Naive thymus-derived CD8-positive, alpha-beta T cell (primary cell): ENCODE measurements around the gene ABO. TPM values are rescaled to one million over a fixed set of nuclear protein-coding genes. Genes with fewer than 3 reads are reported as not detected.
"Not testable (repeated sequence)": the region's sequence is repeated elsewhere in the genome, so short reads cannot be mapped to it uniquely, and the experiment has no call there.

ENCODE experiments used
- ATAC-seq, 2 donors: fragments of 150-1000 bp; cut with Tn5 transposase in 1 of 2; sonication (Bioruptor Pico), chemical (Tn5 transposase) in 1 of 2; 1 replicate in 1 of 2; 2 replicates in 1 of 2; pipeline ENCODE4 v1.10.0; 2021; ENCODE audit warnings: mild to moderate bottlenecking in 2 of 2, moderate library complexity in 2 of 2
- POLR2A ChIA-PET: fragments of 350-600 bp; sonication (Branson Sonifier 250); formaldehyde crosslinking; loops from one replicate; lab custom pipeline; 2021; ENCODE audit warnings: antibody characterized with exemption; lab: Charles Lee
- DNase-seq, 10 donors: peaks; one replicate each; pipeline versions ENCODE4 v3.0.0 to v3.0.0-alpha.2; 2020 to 2022
- H3K27ac Mint-ChIP-seq, 10 donors: one replicate each; pipeline ENCODE4 v1.8.0; 2020 to 2022; ENCODE audit warnings: mild to moderate bottlenecking in 10 of 10, mixed read lengths in 10 of 10, moderate library complexity in 4 of 10, inconsistent platforms in 1 of 10
- H3K27me3 Mint-ChIP-seq, 5 donors: one replicate each; pipeline ENCODE4 v1.8.0; 2021 to 2022; ENCODE audit warnings: mixed read lengths in 5 of 5
- H3K36me3 Mint-ChIP-seq, 3 donors: one replicate each; pipeline ENCODE4 v1.8.0; 2020 to 2022; ENCODE audit warnings: mixed read lengths in 3 of 3, mild to moderate bottlenecking in 2 of 3, inconsistent platforms in 1 of 3
- H3K4me1 Mint-ChIP-seq, 4 donors: one replicate each; pipeline ENCODE4 v1.8.0; 2021 to 2022; ENCODE audit warnings: mixed read lengths in 4 of 4
- H3K4me3 Mint-ChIP-seq, 10 donors: one replicate each; pipeline ENCODE4 v1.8.0; 2020 to 2022; ENCODE audit warnings: mild to moderate bottlenecking in 10 of 10, mixed read lengths in 10 of 10, moderate library complexity in 6 of 10, inconsistent platforms in 1 of 10
- H3K9me3 Mint-ChIP-seq, 9 donors: one replicate each; pipeline ENCODE4 v1.8.0; 2020 to 2022; ENCODE audit warnings: mixed read lengths in 9 of 9, mild to moderate bottlenecking in 3 of 9, inconsistent platforms in 1 of 9, moderate library complexity in 1 of 9
- polyA plus RNA-seq, 3 donors: library from polyadenylated mRNA; unstranded; fragments of 300-500 nt; fragmentation: Illumina TruSeq; gene quantifications; one replicate each; pipeline ENCODE4 v1.2.3, GENCODE V29; 2021
- total RNA-seq, 8 experiments: library from RNA in 2 of 8; stranded (reverse) in 2 of 8; gene quantifications; one replicate each; pipeline ENCODE4 v1.2.3 and lab custom pipeline; 2021 to 2026

The ABO gene
- total and polyA plus RNA-seq, 5 experiments from 2014 or later = not detected

GRCh38 chr9:133221994-133222393 lies 53.0 kb downstream of the ABO start:
- H3K9me3 Mint-ChIP-seq, POLR2A ChIA-PET, ATAC-seq, H3K27ac Mint-ChIP-seq, DNase-seq, H3K4me3 Mint-ChIP-seq, H3K36me3 Mint-ChIP-seq, H3K4me1 Mint-ChIP-seq: not testable (repeated sequence)
- H3K27me3 Mint-ChIP-seq = peaks cover 26 to 51% (median 46%) of the 10 kb centered on the region in 5 donors

GRCh38 chr9:133221177-133221809 lies 53.7 kb downstream of the ABO start:
- peaks cover 26 to 52% (median 46%) of the 10 kb centered on the region in 5 donors for H3K27me3 Mint-ChIP-seq
- peaks cover 0 to 1% (median 0%) of the 10 kb centered on the region in 4 donors for H3K4me1 Mint-ChIP-seq
- no peaks in the 10 kb centered on the region for H3K36me3 Mint-ChIP-seq
- ATAC-seq (no peak), DNase-seq (no peak)
- peaks cover 0 to 2% (median 0%) of the 10 kb centered on the region in 9 donors for H3K9me3 Mint-ChIP-seq
- H3K4me3 Mint-ChIP-seq = no peak overlapping the region
- no peak overlapping the region for H3K27ac Mint-ChIP-seq
- POLR2A ChIA-PET = no interaction called here

GRCh38 chr9:133218049-133218975 lies 56.7 kb downstream of the ABO start:
- POLR2A ChIA-PET, H3K27ac Mint-ChIP-seq, DNase-seq, H3K36me3 Mint-ChIP-seq, H3K4me3 Mint-ChIP-seq, H3K4me1 Mint-ChIP-seq, ATAC-seq: not testable (repeated sequence)
- Mint-ChIP-seq H3K9me3 (peaks cover 0 to 16% (median 0%) of the 10 kb centered on the region in 9 donors), H3K27me3 (peaks cover 38 to 70% (median 47%) of the 10 kb centered on the region in 5 donors)

- ATAC-seq, H3K4me3 Mint-ChIP-seq, H3K36me3 Mint-ChIP-seq, H3K4me1 Mint-ChIP-seq, POLR2A ChIA-PET, DNase-seq: not testable (repeated sequence)
- peaks cover 0 to 16% (median 0%) of the 10 kb centered on the region in 9 donors for H3K9me3 Mint-ChIP-seq
- H3K27ac Mint-ChIP-seq = peak overlapping the region in 1 of 10 donors; percentile 78
- H3K27me3 Mint-ChIP-seq = peaks cover 34 to 71% (median 46%) of the 10 kb centered on the region in 5 donors
Measured at GRCh38 chr9:133217333-133217988, 57.5 kb downstream of the ABO start.

- H3K4me1 Mint-ChIP-seq, H3K4me3 Mint-ChIP-seq, POLR2A ChIA-PET, H3K36me3 Mint-ChIP-seq, ATAC-seq, DNase-seq: not testable (repeated sequence)
- Mint-ChIP-seq H3K27me3 (peaks cover 27 to 81% (median 46%) of the 10 kb centered on the region in 5 donors), H3K27ac (peak overlapping the region in 1 of 10 donors; percentile 38), H3K9me3 (peaks cover 0 to 16% (median 0%) of the 10 kb centered on the region in 9 donors)
Measured at GRCh38 chr9:133214276-133214675, 60.7 kb downstream of the ABO start.

- Mint-ChIP-seq H3K36me3 (peaks cover 0 to 8% (median 3%) of the 10 kb centered on the region in 3 donors), H3K27ac (no peak overlapping the region), H3K27me3 (peaks cover 15 to 55% (median 36%) of the 10 kb centered on the region in 5 donors), H3K4me3 (no peak overlapping the region), H3K4me1 (no peaks in the 10 kb centered on the region), H3K9me3 (peaks cover 0 to 16% (median 0%) of the 10 kb centered on the region in 9 donors)
- no peak for ATAC-seq
- DNase-seq = no peak
- POLR2A ChIA-PET = no interaction called here
Measured at GRCh38 chr9:133210609-133211008, 64.4 kb downstream of the ABO start.

- Mint-ChIP-seq H3K36me3 (peaks cover 0 to 8% (median 3%) of the 10 kb centered on the region in 3 donors), H3K9me3 (peaks cover 0 to 13% (median 0%) of the 10 kb centered on the region in 9 donors), H3K4me1 (no peaks in the 10 kb centered on the region), H3K27me3 (peaks cover 13 to 50% (median 33%) of the 10 kb centered on the region in 5 donors), H3K4me3 (no peak overlapping the region), H3K27ac (no peak overlapping the region)
- DNase-seq (no peak), ATAC-seq (no peak)
- POLR2A ChIA-PET = no interaction called here
Measured at GRCh38 chr9:133210202-133210532, 64.8 kb downstream of the ABO start.

GRCh38 chr9:133209327-133210201 lies 65.4 kb downstream of the ABO start:
- H3K9me3 Mint-ChIP-seq, DNase-seq, H3K36me3 Mint-ChIP-seq, H3K4me3 Mint-ChIP-seq, H3K4me1 Mint-ChIP-seq, ATAC-seq, POLR2A ChIA-PET: not testable (repeated sequence)
- H3K27ac Mint-ChIP-seq = peak overlapping the region in 1 of 10 donors; percentile 24
- peaks cover 11 to 44% (median 31%) of the 10 kb centered on the region in 5 donors for H3K27me3 Mint-ChIP-seq

- DNase-seq, ATAC-seq, POLR2A ChIA-PET, H3K4me1 Mint-ChIP-seq, H3K36me3 Mint-ChIP-seq, H3K9me3 Mint-ChIP-seq, H3K4me3 Mint-ChIP-seq: not testable (repeated sequence)
- peaks cover 6 to 37% (median 31%) of the 10 kb centered on the region in 5 donors for H3K27me3 Mint-ChIP-seq
- peak within 1 kb of the TSS in 1 of 10 donors; percentile 24 for H3K27ac Mint-ChIP-seq
Measured at GRCh38 chr9:133208880-133209300, 66.1 kb downstream of the ABO start, which contains the start of gene OBP2B. TSS of gene OBP2B (minus strand) at chr9:133209250. CDS start at chr9:133209199, 51 bp downstream.

GRCh38 chr9:133208171-133208879 lies 66.7 kb downstream of the ABO start:
- H3K4me1 Mint-ChIP-seq, POLR2A ChIA-PET, H3K4me3 Mint-ChIP-seq, H3K9me3 Mint-ChIP-seq, H3K36me3 Mint-ChIP-seq, H3K27ac Mint-ChIP-seq, DNase-seq, ATAC-seq: not testable (repeated sequence)
- peaks cover 7 to 40% (median 33%) of the 10 kb centered on the region in 5 donors for H3K27me3 Mint-ChIP-seq

- Mint-ChIP-seq H3K27ac (no peak overlapping the region), H3K27me3 (peaks cover 8 to 40% (median 34%) of the 10 kb centered on the region in 5 donors), H3K36me3 (peaks cover 0 to 3% (median 0%) of the 10 kb centered on the region in 3 donors), H3K9me3 (peaks cover 0 to 4% (median 0%) of the 10 kb centered on the region in 9 donors), H3K4me1 (no peaks in the 10 kb centered on the region), H3K4me3 (no peak overlapping the region)
- DNase-seq = no peak
- no peak for ATAC-seq
- POLR2A ChIA-PET = no interaction called here
Measured at GRCh38 chr9:133207540-133208170, 67.3 kb downstream of the ABO start.
